ENCODE measurements around the gene FARS2.

FARS2 gene

GRCh38 chr6:5343998-5344397, 82.7 kb downstream of the FARS2 start:
- Mint-ChIP-seq H3K27ac (no peak overlapping the region), H3K36me3 (ENCODE audit: low read depth) (peaks cover 19% of the 10 kb centered on the region), H3K27me3 (ENCODE audit: low read depth, poor library complexity) (no peaks in the 10 kb centered on the region), H3K9me3 (peaks cover 6% of the 10 kb centered on the region), H3K4me1 (no peaks in the 10 kb centered on the region), H3K4me3 (no peak overlapping the region)
- no peak for DNase-seq
- TF ChIP-seq CTCF (IDR thresholded peaks at IDR 0.05): no peak

- no peak overlapping the region for H3K4me3 Mint-ChIP-seq
- peaks cover 14% of the 10 kb centered on the region for H3K9me3 Mint-ChIP-seq
- no peaks in the 10 kb centered on the region for H3K4me1 Mint-ChIP-seq
- no peak overlapping the region for H3K27ac Mint-ChIP-seq
- H3K36me3 Mint-ChIP-seq (ENCODE audit: low read depth): peaks cover 28% of the 10 kb centered on the region
- DNase-seq: no peak
- no peak for TF ChIP-seq CTCF (IDR thresholded peaks at IDR 0.05)
- H3K27me3 Mint-ChIP-seq (ENCODE audit: low read depth, poor library complexity): no peaks in the 10 kb centered on the region
These were observed 84.0 kb downstream of the FARS2 start for GRCh38 chr6:5345324-5345723.

- Mint-ChIP-seq H3K36me3 (ENCODE audit: low read depth) (peaks cover 33% of the 10 kb centered on the region), H3K27me3 (ENCODE audit: low read depth, poor library complexity) (no peaks in the 10 kb centered on the region), H3K4me3 (no peak overlapping the region), H3K9me3 (peaks cover 14% of the 10 kb centered on the region), H3K27ac (no peak overlapping the region), H3K4me1 (no peaks in the 10 kb centered on the region)
- no peak for TF ChIP-seq CTCF (IDR thresholded peaks at IDR 0.05)
- DNase-seq: no peak
These were observed 90.4 kb downstream of the FARS2 start for GRCh38 chr6:5351552-5352210.

- TF ChIP-seq CTCF (IDR thresholded peaks at IDR 0.05): no peak
- H3K4me1 Mint-ChIP-seq: no peaks in the 10 kb centered on the region
- no peak overlapping the region for H3K4me3 Mint-ChIP-seq
- peaks cover 13% of the 10 kb centered on the region for H3K36me3 Mint-ChIP-seq (ENCODE audit: low read depth)
- H3K27ac Mint-ChIP-seq: no peak overlapping the region
- H3K27me3 Mint-ChIP-seq (ENCODE audit: low read depth, poor library complexity): no peaks in the 10 kb centered on the region
- peaks cover 8% of the 10 kb centered on the region for H3K9me3 Mint-ChIP-seq
- no peak for DNase-seq
These were observed 92.7 kb downstream of the FARS2 start for GRCh38 chr6:5353971-5354370.

GRCh38 chr6:5357486-5357885, 96.2 kb downstream of the FARS2 start:
- no peaks in the 10 kb centered on the region for H3K27me3 Mint-ChIP-seq (ENCODE audit: low read depth, poor library complexity)
- TF ChIP-seq CTCF (IDR thresholded peaks at IDR 0.05): no peak
- H3K36me3 Mint-ChIP-seq (ENCODE audit: low read depth): peaks cover 5% of the 10 kb centered on the region
- H3K4me1 Mint-ChIP-seq: no peaks in the 10 kb centered on the region
- H3K4me3 Mint-ChIP-seq: no peak overlapping the region
- H3K27ac Mint-ChIP-seq: no peak overlapping the region
- H3K9me3 Mint-ChIP-seq: no peaks in the 10 kb centered on the region
- no peak for DNase-seq

- no peak for TF ChIP-seq CTCF (IDR thresholded peaks at IDR 0.05)
- no peak overlapping the region for H3K27ac Mint-ChIP-seq
- DNase-seq: no peak
- H3K36me3 Mint-ChIP-seq (ENCODE audit: low read depth): peaks cover 9% of the 10 kb centered on the region
- no peaks in the 10 kb centered on the region for H3K9me3 Mint-ChIP-seq
- no peaks in the 10 kb centered on the region for H3K4me1 Mint-ChIP-seq
- H3K27me3 Mint-ChIP-seq (ENCODE audit: low read depth, poor library complexity): no peaks in the 10 kb centered on the region
- no peak overlapping the region for H3K4me3 Mint-ChIP-seq
These were observed 98.1 kb downstream of the FARS2 start for GRCh38 chr6:5359417-5359816.
